Stimulated activated CD4-positive, alpha-beta T cell treated with anti-CD3 and anti-CD28 coated beads, Interleukin-2, amount 100 ng/mL, for 4 hours (primary cell): ENCODE measurements around the gene DNAJC4.
A peak's percentile ranks its signal among the peaks of the same experiment; 100 is the strongest.

ENCODE experiments used
- DNase-seq: peaks from one replicate; pipeline ENCODE4 v3.0.0-alpha.2; 2020; ENCODE audit warnings: low read depth

DNAJC4 gene

DNA sequence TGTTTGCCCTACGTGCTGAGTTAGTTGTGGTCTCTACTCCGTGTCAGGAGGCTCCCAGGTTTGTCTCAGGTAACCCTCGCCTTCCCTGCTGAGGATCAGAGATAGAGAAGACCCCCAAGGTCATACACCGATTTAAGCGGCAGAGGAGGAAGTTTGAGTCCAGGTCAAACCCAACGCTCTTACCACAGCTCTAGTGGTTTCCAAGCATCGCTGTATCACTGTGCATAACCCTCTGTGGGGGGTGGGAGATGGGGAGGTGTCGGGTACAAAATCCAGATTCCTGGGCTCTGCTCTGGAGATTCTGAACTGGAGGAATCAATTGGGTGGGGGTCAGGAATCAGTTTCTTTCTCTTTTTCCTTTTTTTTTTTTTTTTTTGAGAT, 627 bp downstream of the DNAJC4 start:
- no peak for DNase-seq

- no peak for DNase-seq
Observed at GRCh38 chr11:64231546-64231945, 1.2 kb downstream of the DNAJC4 start.

GRCh38 chr11:64232182-64232966, 2.0 kb downstream of the DNAJC4 start:
- no peak for DNase-seq

GRCh38 chr11:64232967-64233315, 2.6 kb downstream of the DNAJC4 start:
- DNase-seq: no peak

GRCh38 chr11:64233913-64234586, 3.7 kb downstream of the DNAJC4 start, which contains the start of gene VEGFB:
Gene VEGFB, plus strand, starts transcription at chr11:64234584. Its CDS starts 250 bp downstream, at chr11:64234834.
- peak; percentile 69 for DNase-seq

DNA sequence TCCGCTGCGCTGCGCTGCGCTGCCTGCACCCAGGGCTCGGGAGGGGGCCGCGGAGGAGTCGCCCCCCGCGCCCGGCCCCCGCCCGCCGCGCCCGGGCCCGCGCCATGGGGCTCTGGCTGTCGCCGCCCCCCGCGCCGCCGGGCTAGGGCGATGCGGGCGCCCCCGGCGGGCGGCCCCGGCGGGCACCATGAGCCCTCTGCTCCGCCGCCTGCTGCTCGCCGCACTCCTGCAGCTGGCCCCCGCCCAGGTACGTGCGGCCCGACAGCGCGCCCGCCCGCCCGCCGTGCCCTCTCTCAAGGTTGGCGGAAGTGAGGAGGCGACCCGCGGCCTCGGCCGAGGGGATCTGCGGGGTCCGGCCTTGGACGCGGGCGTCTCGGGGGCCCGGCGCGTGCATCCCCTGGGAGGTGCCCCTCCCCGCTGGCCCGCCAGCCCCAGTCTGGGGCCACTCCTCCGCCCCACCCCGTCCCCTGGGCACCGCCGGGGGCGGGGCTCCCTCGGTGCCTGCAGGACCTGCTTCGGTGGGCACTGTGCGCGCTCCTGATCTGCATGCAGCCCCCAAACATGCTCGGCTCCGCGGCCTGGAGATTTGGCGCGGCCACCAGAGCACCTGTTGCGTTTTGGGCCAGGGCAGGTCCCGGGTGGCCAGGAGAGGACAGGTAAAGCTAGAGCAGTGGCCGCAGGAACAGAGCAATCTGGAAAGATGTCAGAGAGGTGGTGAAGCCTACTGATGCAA, 4.5 kb downstream of the DNAJC4 start:
- DNase-seq: no peak

GRCh38 chr11:64235437-64236161, 5.3 kb downstream of the DNAJC4 start:
- no peak for DNase-seq

DNA sequence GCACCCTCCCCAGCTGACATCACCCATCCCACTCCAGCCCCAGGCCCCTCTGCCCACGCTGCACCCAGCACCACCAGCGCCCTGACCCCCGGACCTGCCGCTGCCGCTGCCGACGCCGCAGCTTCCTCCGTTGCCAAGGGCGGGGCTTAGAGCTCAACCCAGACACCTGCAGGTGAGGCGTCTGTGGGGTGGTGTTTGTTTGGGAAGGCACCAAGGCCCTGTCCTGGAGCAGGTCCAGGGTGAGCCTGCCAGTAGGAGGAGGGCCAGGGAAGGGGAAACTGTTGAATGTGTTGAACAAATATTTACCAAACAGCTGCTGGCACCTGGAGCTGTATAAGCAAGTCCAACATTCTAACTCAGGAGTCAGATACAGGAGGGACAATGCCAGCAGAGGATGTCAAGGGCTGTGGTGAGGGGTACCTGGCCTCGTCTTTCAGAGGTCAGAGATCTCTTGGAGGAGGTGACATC, 7.2 kb downstream of the DNAJC4 start:
- DNase-seq: no peak

DNA sequence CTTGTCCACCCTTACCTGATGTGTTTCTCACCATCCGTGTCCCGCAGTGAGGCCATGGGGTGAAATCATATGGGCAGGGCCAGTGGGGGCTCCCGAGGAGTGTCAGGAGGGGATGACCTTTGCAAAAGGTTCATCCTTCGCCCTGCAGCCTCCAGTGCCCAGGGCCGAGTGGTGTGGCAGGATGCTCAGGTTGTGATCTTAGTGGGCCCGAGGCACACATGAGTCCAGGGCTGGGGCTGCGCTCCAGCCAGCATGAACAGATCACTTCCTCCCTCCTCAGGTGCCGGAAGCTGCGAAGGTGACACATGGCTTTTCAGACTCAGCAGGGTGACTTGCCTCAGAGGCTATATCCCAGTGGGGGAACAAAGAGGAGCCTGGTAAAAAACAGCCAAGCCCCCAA, 7.7 kb downstream of the DNAJC4 start:
- no peak for DNase-seq

- no peak for DNase-seq
Observed at GRCh38 chr11:64238999-64239398, 8.7 kb downstream of the DNAJC4 start.

DNA sequence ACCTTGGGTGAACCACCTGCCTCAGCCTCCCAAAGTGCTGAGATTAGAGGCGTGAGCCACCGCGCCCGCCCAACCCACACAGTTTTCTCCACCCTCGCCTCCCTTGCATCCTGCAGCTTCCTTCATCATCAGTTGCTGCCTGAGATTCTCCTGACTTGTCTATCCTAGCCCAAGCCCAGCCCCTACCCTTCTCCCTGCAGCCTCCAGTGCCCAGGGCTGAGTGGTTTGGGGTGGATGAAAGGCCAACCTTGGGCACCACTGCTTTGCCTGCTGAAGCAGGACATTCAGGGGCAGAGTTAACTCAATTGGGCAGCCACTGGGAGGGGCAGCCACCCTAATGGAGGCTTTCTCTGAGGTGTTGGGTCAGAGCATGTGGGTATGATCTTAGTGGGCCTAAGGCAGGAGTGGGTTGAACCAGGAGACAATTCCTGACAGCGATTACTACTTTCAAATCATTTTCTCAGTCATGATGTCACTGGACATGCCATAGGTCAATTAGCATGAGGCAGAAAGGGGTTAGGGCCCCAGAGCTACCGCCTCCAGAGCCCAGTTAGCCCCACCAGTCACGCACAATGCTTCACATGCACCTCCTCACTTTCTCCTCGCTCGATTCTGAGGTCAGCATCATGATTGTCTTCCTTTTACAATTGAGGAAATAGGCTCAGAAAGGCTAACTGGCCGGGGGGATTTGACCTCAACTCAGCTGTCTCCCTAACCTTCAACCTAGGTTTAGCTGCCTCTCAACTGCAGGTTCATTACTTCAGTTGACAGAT, 9.5 kb downstream of the DNAJC4 start:
- DNase-seq: no peak

- DNase-seq: peak; percentile 98
Observed at GRCh38 chr11:64240435-64241240, 10.3 kb downstream of the DNAJC4 start, which contains the start of gene FKBP2. Gene FKBP2, plus strand, starts transcription at chr11:64241095. Its CDS starts 1,293 bp downstream, at chr11:64242388.

- DNase-seq: peak; percentile 100
Observed at GRCh38 chr11:64241241-64241490, 10.8 kb downstream of the DNAJC4 start.

DNA sequence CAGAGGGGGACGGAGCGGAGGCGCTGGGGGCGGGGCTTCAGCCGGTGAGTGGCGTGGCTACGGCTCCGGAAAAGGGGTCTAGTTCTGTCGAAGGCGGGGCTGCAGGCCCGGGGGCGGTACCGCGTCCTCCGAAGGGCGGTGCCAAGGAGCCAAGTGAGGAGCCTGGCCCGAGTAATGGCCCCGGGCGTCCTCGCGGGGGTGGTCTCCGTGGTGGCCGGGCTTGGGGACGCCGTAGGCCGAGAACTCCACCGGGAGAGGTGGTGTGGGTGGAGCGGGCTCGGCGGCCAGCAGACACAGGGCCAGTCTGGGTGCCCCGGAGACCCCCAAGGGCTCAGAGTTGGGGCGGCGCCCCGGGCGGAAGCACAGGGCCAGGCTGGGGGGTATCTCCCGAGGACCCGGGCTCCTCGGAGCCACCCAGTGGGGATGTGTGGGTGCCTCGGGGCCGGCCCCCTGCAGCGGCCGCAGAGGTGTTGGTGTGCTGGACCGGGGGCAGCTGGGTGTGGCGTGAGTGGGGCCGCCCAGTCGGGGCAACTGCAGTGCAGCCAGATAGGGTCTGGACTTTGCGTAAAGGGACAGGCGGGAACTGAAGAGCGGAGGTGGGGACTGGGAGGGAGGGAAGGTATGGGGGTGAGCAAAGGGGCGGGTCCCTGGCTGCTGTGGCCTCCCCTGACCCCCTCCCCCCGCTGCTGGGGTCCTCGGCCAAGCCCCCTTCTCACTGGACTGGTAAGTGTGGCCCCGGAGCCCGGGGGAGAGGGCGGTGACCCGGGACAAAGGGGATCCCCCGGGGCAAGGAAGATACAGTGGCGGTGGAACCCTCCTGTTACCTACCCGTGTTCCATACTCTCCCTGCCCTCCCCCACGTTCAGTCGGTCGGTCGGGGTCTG, 11.4 kb downstream of the DNAJC4 start:
- no peak for DNase-seq

GRCh38 chr11:64243236-64243854, 13.0 kb downstream of the DNAJC4 start:
- no peak for DNase-seq

DNA sequence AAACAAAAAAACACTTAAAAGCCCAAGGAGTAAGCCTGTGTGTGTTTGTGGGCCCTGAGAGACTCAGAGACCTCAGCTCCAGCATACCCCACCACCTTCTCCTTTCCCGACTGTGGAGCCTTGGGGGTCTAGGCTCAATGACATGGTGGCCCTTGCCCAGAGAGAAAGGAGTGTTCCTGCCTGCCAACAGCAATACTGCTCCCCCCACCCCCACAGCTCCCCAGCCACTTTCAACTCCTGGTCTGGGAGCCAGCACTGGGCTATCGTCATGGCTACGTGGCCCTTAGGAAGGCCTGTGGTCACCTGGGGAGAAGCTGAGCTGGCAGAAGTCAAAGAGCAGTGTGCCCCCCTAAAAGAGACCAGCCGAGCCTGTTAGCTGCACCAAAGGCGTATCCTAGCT, 13.8 kb downstream of the DNAJC4 start:
- DNase-seq: no peak

DNA sequence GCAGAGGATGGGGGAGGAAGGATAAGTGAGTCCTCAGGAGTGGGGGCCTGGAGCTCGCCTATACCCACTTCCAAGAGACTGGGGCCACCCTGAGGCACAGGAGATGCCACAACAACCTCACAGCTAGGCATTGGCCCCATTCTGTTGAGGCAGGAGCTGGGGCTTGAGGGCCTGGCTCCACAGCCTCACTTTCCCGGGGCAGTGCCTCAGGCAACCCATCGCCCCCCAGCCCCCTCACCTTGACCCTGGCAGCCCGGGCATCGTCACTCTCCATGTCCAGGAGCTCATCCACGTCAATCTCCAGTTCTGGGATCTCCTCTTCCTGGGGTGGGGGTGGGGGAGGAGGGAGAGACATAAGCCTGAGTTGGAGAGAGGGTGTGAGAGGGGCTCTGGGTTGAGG, 14.6 kb downstream of the DNAJC4 start:
- no peak for DNase-seq

- DNase-seq: no peak
Observed at GRCh38 chr11:64245401-64245796, 15.1 kb downstream of the DNAJC4 start.
